HFFc6 (cell line): ENCODE measurements around the gene PARD3B. TPM values are rescaled to one million over a fixed set of nuclear protein-coding genes. Genes with fewer than 3 reads are reported as not detected.
A peak's percentile ranks its signal among the peaks of the same experiment; 100 is the strongest.

ENCODE experiments used
- DNase-seq: peaks from one replicate; pipeline ENCODE4 v3.0.0-alpha.2; 2018
- H3K27ac Mint-ChIP-seq: 2 replicates; pipeline ENCODE4 v1.8.0; 2020; ENCODE audit warnings: mild to moderate bottlenecking, mixed read lengths
- H3K27me3 Mint-ChIP-seq: 2 replicates; pipeline ENCODE4 v1.8.0; 2021; ENCODE audit warnings: mild to moderate bottlenecking, moderate library complexity, mixed read lengths; ENCODE audit not compliant: insufficient read depth
- H3K36me3 Mint-ChIP-seq: 2 replicates; pipeline ENCODE4 v1.8.0; 2021; ENCODE audit warnings: low read depth, mixed read lengths
- H3K4me1 Mint-ChIP-seq: 2 replicates; pipeline ENCODE4 v1.8.0; 2020; ENCODE audit warnings: low read depth, mixed read lengths
- H3K4me3 Mint-ChIP-seq: 2 replicates; pipeline ENCODE4 v1.8.0; 2020; ENCODE audit warnings: mild to moderate bottlenecking, moderate library complexity, mixed read lengths
- H3K9me3 Mint-ChIP-seq: 2 replicates; pipeline ENCODE4 v1.8.0; 2020; ENCODE audit warnings: mild to moderate bottlenecking, mixed read lengths
- total RNA-seq, 6 experiments: library from RNA; stranded (reverse); fragmentation: NEBNext Ultra II Directional; extraction: Animal tissue kit (Norgen Biotek cat#: 25700); gene quantifications; 2 replicates in 1 of 6; 3 replicates in 5 of 6; pipeline ENCODE4 v1.2.3, GENCODE V29; 2021
- TF ChIP-seq, protein P1 (sequence below): fragments of 200-600 bp; sonication (generic); IDR thresholded peaks from 2 replicates; pipeline ENCODE4 v1.5.0; 2021; ENCODE audit warnings: antibody characterized with exemption, mild to moderate bottlenecking

The PARD3B gene
- total RNA-seq, 6 experiments from 2014 or later, result 14.0 to 22.4 (median 15.3) TPM

DNA sequence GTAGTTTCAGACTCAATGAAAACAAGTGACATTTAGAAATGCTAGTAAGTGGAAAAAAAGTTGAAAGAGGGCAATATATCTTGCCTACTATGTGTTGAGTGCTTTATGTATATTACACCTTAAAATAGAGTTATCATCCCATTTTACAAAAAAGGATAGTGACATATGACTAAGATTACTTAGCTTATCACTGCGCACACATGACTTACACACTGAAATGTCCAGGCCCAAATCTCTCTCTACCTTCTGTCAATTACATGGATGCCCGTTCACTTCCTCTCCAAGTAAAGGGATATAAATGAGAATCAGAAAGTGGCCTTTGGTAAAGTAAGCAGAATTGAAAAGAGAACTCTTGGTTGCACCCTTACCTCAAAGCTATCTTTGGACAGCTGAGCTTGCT, 3.6 kb upstream of the PARD3B start:
- no peak overlapping the region for H3K4me3 Mint-ChIP-seq
- H3K27me3 Mint-ChIP-seq, result peaks cover 4% of the 10 kb centered on the region
- TF ChIP-seq, protein P1, sequence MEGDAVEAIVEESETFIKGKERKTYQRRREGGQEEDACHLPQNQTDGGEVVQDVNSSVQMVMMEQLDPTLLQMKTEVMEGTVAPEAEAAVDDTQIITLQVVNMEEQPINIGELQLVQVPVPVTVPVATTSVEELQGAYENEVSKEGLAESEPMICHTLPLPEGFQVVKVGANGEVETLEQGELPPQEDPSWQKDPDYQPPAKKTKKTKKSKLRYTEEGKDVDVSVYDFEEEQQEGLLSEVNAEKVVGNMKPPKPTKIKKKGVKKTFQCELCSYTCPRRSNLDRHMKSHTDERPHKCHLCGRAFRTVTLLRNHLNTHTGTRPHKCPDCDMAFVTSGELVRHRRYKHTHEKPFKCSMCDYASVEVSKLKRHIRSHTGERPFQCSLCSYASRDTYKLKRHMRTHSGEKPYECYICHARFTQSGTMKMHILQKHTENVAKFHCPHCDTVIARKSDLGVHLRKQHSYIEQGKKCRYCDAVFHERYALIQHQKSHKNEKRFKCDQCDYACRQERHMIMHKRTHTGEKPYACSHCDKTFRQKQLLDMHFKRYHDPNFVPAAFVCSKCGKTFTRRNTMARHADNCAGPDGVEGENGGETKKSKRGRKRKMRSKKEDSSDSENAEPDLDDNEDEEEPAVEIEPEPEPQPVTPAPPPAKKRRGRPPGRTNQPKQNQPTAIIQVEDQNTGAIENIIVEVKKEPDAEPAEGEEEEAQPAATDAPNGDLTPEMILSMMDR, result no peak
- no peaks in the 10 kb centered on the region for H3K9me3 Mint-ChIP-seq
- H3K36me3 Mint-ChIP-seq, result no peaks in the 10 kb centered on the region
- no peak overlapping the region for H3K27ac Mint-ChIP-seq
- peaks cover 23% of the 10 kb centered on the region for H3K4me1 Mint-ChIP-seq
- DNase-seq, result no peak

DNA sequence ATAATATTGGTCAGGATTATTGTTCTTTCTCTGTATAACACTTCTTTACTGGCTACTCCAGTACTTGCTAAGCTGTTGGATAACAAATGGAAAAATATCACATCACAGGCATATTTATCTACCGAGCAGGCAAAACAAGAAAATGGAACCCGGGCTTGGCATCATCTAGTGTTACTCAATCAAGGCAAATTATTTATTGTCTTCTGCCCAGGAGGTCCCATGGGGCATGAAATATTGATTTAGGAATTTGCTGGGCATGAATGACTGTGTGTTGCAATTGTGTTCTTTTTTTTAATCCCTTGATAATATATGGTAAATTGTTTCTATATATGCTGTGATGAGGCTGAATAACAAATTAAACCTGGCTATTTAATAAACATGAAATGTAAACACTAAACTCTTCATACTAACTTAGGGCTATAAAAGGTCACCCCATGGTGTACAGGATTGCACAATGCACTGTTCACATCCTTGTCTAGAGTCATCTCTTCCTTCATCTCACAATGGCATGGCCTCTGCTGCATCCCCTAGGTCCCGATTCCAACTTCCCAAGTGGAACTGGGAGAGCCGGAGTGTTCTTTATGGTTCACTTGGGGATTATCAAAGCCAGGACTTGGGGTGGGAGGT, 2.2 kb upstream of the PARD3B start:
- peaks cover 4% of the 10 kb centered on the region for H3K27me3 Mint-ChIP-seq
- TF ChIP-seq, protein P1, result no peak

DNA sequence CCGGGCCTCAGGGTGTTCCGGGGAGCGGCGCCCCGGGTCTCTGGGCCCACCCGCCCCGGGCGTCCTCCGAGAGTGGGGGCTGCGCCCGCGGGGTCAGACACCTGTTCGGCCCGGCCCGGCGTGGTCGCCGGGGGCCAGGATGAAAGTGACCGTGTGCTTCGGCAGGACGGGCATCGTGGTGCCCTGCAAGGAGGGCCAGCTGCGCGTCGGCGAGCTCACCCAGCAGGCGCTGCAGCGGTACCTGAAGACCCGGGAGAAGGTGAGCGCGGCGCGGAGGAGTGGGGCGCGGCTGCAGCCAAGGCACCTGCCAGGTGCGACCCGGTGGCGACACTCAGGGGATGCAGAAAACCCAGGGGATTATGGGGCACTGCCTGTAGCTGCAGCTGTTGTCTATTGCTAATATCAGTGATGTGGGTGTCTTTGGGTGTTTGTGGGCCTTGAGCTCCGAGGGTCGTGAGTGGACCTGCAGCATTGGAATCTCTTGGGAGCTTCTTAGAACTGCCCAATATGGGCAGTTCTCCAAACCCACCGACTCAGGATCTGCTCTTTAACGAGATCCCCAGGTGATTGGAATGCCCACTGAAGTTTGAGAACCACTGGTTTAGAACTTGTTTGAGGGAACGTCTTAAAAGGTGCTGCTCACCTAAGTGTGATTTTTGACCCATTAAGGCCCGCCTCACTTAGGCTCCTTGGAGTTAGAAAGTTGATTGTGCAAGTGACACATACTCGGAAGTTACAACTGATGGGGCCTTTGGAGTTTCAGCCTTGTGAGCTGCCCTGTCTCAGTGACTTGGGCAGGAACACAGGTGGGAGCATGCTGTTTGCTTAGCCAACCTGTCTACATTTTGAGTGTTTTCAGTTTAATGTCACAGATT, 823 bp downstream of the PARD3B start:
- Mint-ChIP-seq H3K27ac (peak overlapping the region; percentile 87), H3K4me3 (peak overlapping the region; percentile 95), H3K4me1 (peaks cover 61% of the 10 kb centered on the region), H3K27me3 (peaks cover 4% of the 10 kb centered on the region), H3K9me3 (no peaks in the 10 kb centered on the region), H3K36me3 (peaks cover 11% of the 10 kb centered on the region)
- no peak for DNase-seq
- TF ChIP-seq, protein P1, result no peak

More for the DNA sequence above, 2.2 kb upstream of the PARD3B start:
- H3K27ac Mint-ChIP-seq, result no peak overlapping the region
- H3K4me1 Mint-ChIP-seq, result peaks cover 33% of the 10 kb centered on the region
- no peaks in the 10 kb centered on the region for H3K36me3 Mint-ChIP-seq
- H3K9me3 Mint-ChIP-seq, result no peaks in the 10 kb centered on the region
- DNase-seq, result no peak
- H3K4me3 Mint-ChIP-seq, result no peak overlapping the region

DNA sequence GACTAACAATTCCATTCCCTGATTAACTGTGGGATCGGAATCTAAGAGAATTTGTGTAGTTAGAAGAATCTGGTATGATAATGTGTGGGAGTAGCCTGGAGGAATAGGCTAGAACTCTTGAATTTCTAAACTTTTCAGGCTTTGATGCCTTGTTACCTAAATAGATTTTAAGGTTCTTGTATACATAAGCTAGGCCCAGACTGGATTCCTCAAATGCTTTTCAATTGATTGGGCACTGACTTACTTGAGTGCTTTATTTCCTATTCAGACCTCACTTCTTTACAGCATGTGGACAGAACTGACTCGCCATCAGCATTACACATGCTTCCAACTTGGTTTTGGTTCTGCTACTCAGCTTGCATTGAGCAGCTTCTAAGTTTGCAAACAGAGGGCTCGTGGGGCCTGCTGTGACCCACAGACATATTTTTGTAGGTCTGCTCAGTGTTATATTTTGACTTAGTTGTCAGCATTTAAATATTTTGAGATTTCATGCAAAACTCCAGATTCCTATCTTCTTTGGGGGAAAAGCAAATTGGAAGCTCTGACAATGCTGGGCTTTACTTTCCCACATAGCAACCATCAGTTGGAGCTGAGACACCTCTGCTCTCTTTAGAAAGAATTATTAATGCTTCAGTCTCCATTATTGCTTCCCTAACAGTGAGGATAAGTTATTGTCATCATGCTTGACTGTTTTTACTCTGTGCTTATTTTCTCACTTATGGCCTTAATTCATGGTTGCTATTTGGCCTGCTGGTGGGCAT, 5.7 kb downstream of the PARD3B start:
- peak; percentile 93 for DNase-seq
- no peaks in the 10 kb centered on the region for H3K9me3 Mint-ChIP-seq
- TF ChIP-seq, protein P1, result no peak
- H3K27me3 Mint-ChIP-seq, result peaks cover 1% of the 10 kb centered on the region; the same call in 1 of the 2 replicates
- H3K4me1 Mint-ChIP-seq, result peaks cover 82% of the 10 kb centered on the region
- H3K27ac Mint-ChIP-seq, result peak overlapping the region; percentile 94
- H3K36me3 Mint-ChIP-seq, result peaks cover 22% of the 10 kb centered on the region
- H3K4me3 Mint-ChIP-seq, result peak overlapping the region; percentile 74

DNA sequence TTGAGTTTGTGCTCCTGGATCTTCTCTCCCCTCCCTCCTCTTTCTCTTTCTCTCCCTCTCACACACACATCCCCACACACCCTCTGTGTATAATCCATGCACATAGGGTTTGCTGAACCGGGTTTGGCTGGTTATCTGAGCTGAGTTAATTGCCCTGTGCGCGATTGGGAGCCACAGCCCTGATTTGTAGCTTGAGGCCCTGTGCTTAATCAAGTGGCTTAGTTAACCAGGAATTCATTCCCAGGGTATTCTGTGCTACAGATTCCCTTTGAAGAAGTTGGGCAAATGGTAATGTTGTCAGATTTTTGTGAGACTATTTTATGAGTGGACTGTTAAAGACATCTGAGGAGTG, 6.2 kb downstream of the PARD3B start:
- peaks cover 1% of the 10 kb centered on the region; the same call in 1 of the 2 replicates for H3K27me3 Mint-ChIP-seq
- peak overlapping the region; percentile 94 for H3K27ac Mint-ChIP-seq
- H3K9me3 Mint-ChIP-seq, result no peaks in the 10 kb centered on the region
- H3K4me3 Mint-ChIP-seq, result peak overlapping the region; percentile 74
- peaks cover 81% of the 10 kb centered on the region for H3K4me1 Mint-ChIP-seq
- TF ChIP-seq, protein P1, result no peak
- no peak for DNase-seq
- H3K36me3 Mint-ChIP-seq, result peaks cover 28% of the 10 kb centered on the region
